HG03196 (cell line): ENCODE measurements around the gene DNM3.

ENCODE experiments used
- ATAC-seq: cut with Tn5 transposase; IDR thresholded peaks from one replicate; pipeline ENCODE4 v1.9.1; 2021; ENCODE audit not compliant: unreplicated experiment

The DNM3 gene

DNA sequence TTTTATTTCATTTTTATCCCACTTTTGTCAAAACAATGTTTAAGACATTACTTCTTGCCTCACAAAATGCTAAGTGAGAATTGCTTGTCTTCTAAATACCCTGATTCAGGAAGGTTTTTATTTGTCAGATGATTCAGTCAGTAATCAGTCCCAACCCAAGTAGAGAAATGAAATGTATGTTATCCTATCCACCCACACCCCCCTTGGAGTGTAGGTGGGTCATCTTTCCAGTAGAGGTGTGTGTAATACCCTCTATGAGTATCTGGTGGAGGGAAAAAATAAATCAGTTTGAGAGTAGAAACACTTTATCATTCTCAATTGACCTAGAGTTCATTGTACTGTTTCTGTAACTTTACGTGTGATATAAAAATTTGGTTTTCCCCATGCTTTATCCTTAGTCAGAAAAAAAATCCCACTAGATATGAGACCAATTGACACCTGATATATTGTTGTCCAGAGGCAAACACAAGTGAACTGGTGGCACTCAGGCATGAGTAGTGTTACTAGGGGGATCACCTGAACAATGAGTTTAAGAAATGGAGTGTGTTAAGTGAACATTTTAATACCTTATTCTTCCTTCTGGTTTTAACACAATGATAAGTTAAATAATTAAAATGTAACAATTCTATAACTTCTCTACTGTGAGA, 425.4 kb downstream of the DNM3 start:
- ATAC-seq, result no peak

DNA sequence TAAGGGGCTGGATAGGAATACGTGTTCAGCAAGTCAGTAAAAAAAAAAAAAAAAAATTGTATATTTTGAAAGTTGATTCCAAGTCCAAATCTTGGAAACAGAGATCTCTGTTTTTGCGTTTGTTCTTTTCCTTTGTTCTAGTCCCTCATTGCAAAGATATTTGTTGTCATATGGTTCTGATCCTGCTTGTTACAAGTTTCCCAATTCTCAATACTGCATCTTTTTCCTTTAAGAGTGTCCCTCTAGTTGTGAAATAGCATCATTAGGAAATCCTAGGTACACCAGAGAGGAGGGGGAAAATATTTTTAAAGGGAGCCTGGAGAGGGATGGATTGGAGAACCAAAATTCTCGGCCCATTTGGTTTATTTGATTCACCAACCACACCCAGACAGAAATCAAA, 426.9 kb downstream of the DNM3 start:
- no peak for ATAC-seq

DNA sequence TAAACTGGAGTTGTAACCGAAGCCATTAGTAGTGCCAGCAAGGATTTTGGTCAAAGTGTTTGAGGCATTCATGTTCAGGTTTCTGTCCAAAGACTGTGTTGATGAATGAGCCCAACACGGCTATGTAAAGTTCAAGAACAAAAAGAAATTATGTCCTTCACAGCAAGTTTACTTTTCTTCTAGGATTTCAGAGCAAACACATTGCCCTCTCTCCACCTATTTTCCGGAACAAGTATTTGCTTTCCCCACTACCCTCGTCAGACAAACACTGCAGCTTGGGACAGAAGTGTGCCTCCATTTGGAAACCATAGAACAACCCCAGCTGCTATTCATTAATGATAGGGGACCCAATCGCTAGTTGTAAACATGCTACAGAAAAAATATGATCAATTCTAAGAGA, 427.8 kb downstream of the DNM3 start:
- no peak for ATAC-seq

DNA sequence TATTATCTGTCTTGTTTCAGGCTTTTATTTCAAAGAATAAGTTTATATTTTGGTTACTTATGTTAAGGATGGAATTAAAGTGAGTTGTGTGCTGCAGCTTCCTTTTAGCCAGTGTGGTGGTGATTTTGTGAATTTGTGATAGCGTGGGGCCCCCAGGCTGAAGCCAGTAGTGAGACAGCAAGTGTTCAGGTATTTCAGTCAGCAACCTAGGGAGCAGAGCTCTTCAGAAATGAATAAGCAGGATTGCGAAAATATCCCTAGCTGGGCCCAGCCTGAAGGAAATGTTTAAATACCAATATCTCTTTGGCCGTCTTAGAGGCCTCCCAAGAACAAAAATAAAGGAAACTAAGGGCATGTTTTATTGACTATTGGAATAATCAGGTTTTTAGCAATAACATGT, 428.3 kb downstream of the DNM3 start:
- no peak for ATAC-seq

DNA sequence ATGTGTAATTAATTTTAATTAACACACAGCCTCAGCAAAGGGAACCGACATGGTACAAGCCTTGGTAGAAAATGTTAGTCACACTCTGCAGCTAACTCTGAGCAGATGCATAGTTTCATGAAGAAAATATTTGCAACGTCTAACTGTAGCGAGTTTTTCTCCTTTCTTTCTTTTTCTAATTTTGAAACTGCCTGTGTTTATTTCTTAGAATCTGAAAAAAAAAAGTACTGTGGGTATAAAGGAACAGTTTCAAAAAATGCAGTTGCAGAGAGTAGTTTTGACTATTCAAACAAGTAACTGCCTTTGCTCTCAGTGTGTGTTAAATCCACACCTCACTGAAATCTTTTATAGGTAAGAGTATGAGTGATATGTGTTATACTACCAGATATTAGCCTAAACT, 429.3 kb downstream of the DNM3 start:
- no peak for ATAC-seq

DNA sequence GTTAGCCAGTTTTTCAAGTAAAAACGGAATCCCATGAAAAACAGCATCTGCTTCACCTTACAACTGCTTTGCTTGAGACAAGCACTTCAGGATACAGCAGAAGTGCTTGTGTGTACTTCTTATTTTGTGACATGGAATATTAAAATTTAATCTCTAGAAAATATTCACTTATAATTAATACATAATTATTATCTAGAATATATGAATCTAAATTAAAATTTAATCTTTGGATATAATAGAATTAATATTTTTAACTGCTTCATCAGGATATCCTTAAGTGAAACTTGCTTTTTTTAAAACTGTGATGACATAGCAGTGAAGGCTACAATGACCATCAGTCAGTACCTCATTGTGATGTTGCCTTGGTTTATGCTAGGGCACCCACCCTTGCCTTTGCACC, 430.8 kb downstream of the DNM3 start:
- ATAC-seq, result no peak

DNA sequence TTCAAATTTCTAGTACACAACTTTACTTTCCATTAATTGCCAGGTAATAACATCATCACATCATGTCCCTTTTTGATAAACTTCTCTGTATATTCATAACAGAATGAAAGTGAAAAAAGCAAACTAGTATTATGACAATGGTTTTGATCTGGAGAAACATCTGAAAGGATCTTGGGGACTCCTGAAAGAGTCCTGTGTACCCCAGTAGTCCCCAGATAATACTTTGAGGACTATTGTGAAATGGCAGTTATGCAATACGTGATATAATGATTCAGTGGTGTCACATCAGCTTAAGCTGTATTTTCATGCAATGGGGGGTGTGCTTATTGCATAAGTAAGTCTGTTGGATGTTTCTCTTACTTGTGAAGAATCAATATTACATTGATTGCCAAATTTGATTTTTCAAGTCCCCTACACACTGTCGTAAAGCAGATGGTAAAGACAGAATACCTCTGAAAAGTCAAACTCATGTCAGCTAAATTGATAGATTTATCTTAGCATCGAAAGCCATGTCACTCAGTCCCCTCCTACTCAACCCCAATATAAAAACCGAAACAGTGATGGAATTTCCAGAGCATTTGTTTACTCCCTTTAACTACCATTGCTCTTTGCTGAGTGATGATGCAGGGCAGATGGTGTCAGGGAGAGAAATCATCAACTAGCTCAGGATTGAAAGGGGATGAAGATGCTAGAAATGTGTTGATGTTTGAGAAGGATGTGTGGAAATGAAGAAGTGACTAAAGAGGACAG, 432.5 kb downstream of the DNM3 start:
- ATAC-seq, result no peak

DNA sequence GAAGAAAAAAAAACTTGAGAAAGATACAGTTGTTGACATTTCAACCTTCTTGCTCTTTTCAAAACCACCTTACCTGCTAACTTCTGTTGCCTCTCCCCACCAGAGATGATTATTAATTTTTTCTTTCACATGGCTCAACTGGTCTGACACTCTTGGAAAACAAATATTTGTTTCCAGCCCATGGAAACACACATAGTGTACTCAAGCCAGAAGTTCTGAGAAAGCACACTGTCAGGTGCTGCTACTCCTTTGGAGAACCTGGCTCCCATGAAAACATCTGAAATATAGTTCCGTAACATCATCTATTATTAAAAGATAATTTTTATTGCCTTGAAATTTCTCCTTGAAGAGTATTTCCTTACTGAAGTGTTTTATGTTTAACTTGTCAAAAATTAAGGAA, 434.2 kb downstream of the DNM3 start:
- ATAC-seq, result no peak

DNA sequence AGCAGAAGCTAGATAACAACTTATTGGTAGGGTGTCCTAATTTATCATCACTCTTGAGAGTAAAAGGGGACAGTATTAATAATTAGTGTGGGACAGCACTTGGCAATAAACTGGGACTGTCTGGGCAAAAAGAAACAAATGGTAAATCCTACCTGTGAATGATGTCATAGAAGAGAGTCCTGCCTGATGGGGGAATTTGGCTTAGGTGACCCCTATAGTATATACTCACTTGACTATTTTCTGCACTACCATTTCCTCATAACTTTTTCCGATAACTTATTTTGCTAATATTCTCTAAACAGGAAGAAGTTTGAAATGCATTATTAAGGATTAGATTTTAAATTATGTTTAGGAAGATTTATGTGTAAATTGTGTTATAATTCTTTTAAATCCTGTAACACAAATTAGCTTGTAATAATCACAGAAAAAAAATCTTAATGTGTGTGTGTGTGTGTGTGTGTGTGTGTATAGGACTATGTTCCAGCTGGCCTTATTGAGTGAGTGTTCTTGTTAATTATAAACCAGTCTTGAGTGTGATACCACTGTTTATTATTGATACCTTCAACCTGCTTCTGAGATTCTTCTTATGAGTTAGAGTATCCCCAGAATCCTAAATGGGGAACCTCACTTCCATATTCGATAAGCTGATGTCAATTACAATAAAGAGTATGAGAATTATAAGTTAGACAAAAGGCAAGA, 435.0 kb downstream of the DNM3 start:
- ATAC-seq, result no peak

DNA sequence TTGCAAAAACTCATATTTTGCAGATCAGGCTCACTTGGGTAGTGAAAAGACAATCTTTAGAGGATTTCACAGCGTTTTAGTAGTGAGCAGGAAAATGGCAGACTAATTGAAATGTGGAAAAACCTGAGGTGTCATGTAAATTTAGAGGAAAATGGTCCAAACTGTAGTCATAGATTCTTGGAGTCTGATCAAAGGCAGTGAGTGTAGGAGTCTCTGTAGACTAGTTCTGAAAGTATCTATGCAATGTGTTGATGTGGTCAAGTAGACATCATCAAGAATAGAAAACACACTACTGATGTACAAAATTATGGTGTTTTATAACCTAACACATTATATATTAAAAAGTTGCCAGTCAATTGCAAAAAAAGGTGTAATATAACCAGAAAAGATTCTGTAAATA, 436.0 kb downstream of the DNM3 start:
- no peak for ATAC-seq

DNA sequence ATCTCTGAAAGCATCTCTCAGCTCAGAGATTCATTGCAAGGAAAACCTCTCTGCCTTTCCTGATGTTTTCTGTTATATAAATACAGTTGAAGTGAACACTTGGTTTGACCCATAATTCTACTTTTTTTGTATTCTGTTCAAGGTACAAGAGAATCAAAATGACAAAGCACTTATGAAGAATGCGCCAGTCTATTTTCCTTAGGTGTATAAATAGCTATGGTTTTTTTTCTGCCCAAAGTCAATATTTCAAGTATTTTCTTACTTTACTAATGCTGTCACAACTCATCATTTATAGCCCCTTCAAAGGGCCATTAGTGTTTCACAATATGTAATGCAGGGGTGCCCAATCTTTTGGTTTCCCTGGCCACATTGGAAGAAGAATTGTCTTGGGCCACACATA, 436.7 kb downstream of the DNM3 start:
- ATAC-seq, result no peak

DNA sequence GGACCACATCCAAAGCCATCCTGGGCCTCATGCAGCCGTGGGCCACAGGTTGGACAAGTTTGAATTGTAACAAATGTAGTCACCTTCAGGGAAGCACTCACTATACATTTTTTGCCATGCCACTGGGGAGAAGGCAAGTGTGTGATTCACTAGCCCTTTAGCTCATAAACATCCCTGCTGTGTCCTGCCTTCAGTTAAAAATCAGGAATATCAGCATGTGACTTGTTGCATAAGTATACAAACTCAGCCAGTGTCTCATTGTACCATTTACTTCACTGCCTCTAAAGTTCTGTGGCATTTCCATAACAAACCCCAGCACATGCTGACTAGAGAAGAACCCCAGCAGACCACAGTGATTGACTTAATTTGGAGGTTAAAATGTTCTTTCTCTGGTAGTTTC, 437.2 kb downstream of the DNM3 start:
- no peak for ATAC-seq

DNA sequence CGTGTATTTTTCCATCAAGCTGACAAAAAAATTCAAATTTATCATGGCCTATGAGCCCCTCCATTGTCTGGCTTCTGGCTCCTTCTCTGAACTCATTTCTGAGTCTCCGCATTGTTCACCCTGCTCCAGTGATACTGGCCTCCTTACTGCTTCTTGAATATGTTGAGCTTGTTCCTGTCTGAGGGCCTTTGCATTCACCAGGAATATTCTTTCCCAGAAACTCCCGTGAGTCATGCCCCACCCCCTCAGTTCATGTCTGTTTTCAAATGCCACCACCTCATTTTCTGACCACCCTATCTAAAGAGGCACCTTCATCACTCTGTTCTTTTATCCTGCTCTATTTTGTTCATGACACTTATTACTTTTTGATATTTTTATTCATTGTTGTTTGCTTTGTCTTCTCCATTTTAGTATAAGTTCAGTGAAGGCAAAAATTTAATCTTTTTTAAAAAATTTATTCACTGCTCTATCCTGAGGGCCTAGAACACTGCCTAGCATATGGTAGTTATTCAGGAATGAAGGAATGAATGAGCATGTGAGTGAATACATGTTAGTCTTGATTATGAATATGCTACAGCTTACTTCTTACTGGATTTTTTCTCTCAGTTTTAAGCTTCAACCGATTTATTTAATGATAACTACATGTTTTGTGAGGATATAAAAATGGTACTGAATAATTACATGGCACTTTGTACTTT, 438.8 kb downstream of the DNM3 start:
- ATAC-seq, result no peak

DNA sequence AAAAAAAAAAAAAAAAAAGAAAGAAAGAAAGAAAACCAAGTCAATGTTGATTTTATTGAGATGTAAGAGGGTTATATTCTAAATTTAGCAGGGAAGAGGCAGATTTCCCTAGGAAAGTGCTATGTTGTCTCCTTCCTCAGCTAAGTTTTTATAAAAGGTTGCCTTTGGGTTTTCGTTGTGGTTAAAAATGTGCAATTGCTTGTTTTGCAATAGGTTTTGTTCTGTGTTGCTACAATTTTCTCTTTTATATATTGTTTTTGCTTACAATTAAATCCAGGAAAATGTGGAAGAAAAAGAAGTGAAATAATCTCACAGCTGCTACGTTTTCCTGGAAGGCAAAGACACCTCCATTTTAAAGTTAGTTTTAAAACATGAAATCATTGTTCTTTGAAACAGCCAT, 442.5 kb downstream of the DNM3 start:
- ATAC-seq, result no peak

DNA sequence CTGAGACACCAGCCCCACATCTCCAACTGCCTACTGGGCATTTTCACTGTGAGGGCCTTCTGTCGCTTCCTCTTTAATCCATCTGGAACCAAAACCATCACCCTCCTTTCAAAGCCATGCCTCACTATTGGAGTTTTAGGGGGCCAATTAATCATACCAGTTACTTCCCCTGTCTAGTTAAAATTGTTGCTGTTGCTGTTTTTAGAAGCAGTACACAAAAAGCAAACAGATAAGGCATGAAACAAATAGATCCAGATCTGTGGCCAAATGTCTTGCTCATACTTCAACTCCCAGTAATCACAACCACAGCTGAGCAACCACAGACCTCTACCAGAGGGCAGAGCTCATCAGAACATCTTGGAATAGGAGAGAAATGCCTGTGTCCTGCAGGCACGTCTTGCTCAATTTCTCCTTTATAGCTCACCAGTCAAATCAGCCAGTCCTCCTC, 445.4 kb downstream of the DNM3 start:
- no peak for ATAC-seq

DNA sequence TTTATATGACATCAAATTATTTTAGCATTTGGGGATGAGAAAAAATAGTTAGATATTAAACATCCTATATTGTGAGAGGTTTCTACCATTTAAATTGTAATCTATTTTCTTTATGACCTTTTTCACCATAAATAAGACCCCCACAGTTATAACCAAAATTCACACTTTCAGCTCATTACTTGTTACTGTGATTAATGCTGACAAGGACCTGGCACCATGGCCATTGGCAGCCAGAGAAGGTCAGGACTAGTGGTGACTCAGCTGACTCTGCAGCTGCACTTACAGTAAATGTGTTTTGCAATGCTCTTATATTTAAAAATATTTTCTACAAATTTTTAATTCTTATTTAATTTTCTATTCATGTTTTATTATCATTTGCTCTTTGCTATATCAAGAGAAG, 445.9 kb downstream of the DNM3 start:
- ATAC-seq, result no peak

DNA sequence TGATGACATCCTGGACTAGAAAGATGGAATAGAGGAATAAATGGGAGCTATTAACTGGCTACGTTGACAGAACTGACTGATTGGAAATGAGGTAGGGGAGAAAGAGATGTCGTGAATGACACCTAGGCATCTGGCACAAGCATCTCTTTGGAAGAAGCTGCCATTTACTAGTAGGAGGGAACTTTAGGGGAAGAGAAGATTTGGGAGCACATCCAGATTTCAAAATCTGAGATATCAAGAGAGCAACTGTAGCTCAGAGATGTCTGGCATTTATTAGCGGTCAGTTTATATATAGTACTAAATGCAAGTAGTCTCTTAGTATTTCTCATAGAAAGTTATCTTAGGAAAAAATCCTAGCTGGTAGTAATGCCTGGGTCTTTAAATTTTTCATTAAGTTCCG, 447.3 kb downstream of the DNM3 start:
- ATAC-seq, result no peak

DNA sequence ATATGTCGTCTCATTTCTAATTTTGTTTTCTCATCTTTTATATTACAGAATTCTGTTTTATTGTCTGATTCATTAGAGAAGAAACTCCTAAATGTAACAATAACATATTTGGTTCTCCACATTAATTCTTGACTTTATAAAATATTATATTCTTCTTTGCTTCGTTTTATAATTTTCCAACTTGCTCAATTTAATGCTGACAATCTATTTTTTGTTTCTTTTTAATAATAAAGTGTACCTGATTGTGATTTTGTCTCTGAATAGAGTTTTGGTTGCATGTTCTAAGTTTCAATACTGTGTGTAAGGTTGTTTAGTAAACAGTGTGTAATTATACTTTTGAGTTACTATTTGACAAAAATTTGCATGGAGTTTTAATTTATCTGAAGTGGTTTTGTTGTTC, 448.1 kb downstream of the DNM3 start:
- ATAC-seq, result no peak

DNA sequence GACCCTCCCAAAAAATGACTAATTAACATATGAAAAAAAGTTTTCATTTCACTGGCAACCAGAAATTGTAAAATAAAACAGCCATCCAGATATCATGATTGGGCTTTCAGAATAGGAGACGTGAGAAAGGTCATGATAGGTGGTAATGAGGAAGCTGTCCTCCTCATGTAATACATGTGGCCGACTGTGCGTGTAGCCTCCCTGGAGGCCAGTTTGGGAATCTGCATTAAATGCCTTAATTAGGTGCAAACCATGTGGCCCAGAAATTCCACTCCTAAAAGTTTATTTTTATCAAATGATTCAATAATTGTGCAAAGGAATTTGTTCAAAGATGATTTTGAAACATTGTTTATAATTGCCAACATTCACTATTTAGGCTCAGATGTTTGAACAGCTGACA, 451.5 kb downstream of the DNM3 start:
- ATAC-seq, result no peak

DNA sequence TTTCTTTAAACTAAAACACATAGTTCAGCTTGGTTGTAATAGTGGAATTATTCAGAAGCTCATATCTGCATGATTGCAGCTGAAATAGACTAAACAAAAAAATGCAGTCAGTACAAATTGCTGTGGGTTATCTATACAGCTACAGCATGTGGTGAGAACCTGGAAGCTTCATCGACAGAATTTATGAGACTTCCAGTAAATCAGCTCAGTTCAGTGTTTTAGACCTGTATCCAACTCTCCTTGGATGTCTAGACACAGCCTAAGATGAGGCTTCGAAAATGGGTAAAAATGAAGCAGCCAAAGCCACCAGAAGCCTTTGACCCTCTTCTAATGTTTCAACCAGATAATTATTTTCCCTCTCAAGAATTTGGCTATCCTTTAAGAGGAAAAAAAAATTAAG, 452.1 kb downstream of the DNM3 start:
- ATAC-seq, result no peak

DNA sequence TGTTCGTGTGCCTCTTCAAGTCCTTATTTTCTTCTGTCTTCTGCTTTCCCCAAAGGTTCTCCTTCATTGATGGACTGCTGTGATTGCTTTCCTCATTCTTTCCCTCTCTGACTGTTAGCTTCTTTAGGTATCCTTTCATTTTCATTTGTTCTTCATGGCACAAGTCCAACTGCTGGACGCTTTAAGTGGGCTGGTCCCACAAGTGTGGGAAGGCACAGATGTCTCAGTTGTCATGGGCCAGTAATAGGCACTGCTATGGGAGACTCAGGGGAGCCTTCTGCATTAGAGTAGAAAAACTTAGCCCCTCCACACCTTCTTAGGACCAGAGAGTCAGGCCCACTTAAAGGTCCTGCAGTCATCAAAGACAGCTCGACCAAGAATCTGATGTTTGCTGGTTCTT, 456.8 kb downstream of the DNM3 start:
- no peak for ATAC-seq

DNA sequence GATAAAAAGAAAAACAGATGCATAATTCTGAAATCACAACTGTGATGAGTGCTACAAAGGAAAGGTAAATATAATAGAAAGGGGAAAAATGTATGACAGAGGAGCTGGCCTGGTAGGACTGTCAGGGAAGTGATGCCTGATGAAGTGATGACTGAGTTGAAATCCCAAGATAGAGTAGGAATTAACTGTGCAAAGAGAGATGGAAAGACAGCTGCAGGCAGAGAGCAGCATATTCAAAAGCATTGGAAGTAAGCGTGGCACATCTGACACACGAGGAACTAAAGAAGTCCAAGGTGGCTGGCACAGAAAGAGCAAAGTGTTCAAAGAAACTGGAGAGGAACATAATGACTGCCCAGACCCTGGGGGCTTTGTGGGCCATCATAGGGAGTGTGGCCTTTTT, 457.6 kb downstream of the DNM3 start:
- ATAC-seq, result no peak
